NT2/D1 (cell line): Measurements from ENCODE around the gene GLTP.

ENCODE experiments used
- SUZ12 ChIP-seq: IDR thresholded peaks from 2 replicates; pipeline ENCODE4 v1.6.1; 2011; ENCODE audit not compliant: insufficient read length, insufficient read depth; ENCODE audit errors: extremely low read depth
- YY1 ChIP-seq: IDR thresholded peaks from 2 replicates; pipeline ENCODE4 v1.6.1; 2011; ENCODE audit not compliant: insufficient read length, insufficient read depth

GRCh38 chr12:109813810-109814416 is 66.4 kb downstream of the GLTP start:
- no peak for TF ChIP-seq YY1
- TF ChIP-seq SUZ12, result no peak
